ENCODE data around the gene TGFBR2.

TGFBR2 gene

GRCh38 chr3:30586806-30587486, 19.5 kb upstream of the TGFBR2 start:
- FAIRE-seq (no peak), DNase-seq (ENCODE audit: insufficient read length, low spot score) (no peak)
- TF ChIP-seq POLR2A (IDR thresholded peaks at IDR 0.05; ENCODE audit: low read depth, low read length): no peak

GRCh38 chr3:30587904-30588303, 18.5 kb upstream of the TGFBR2 start:
- FAIRE-seq: no peak
- no peak for DNase-seq (ENCODE audit: insufficient read length, low spot score)
- TF ChIP-seq POLR2A (IDR thresholded peaks at IDR 0.05; ENCODE audit: low read depth, low read length): no peak

GRCh38 chr3:30596152-30596551, 10.2 kb upstream of the TGFBR2 start:
- TF ChIP-seq POLR2A (IDR thresholded peaks at IDR 0.05; ENCODE audit: low read depth, low read length): no peak
- no peak for DNase-seq (ENCODE audit: insufficient read length, low spot score)
- FAIRE-seq: no peak

GRCh38 chr3:30597131-30597768, 9.2 kb upstream of the TGFBR2 start:
- FAIRE-seq (peak; percentile 96), DNase-seq (ENCODE audit: insufficient read length, low spot score) (no peak)
- TF ChIP-seq POLR2A (IDR thresholded peaks at IDR 0.05; ENCODE audit: low read depth, low read length): no peak

- no peak for TF ChIP-seq POLR2A (IDR thresholded peaks at IDR 0.05; ENCODE audit: low read depth, low read length)
- FAIRE-seq (no peak), DNase-seq (ENCODE audit: insufficient read length, low spot score) (no peak)
Observed at GRCh38 chr3:30597769-30598134, 8.6 kb upstream of the TGFBR2 start.

- DNase-seq (ENCODE audit: insufficient read length, low spot score) (no peak), FAIRE-seq (no peak)
- TF ChIP-seq POLR2A (IDR thresholded peaks at IDR 0.05; ENCODE audit: low read depth, low read length): no peak
Observed at GRCh38 chr3:30598668-30599545, 7.5 kb upstream of the TGFBR2 start.

- DNase-seq (ENCODE audit: insufficient read length, low spot score): no peak
- FAIRE-seq: no peak
- TF ChIP-seq POLR2A (IDR thresholded peaks at IDR 0.05; ENCODE audit: low read depth, low read length): no peak
Observed at GRCh38 chr3:30600572-30600971, 5.8 kb upstream of the TGFBR2 start.

- FAIRE-seq (peak; percentile 45), DNase-seq (ENCODE audit: insufficient read length, low spot score) (no peak)
- no peak for TF ChIP-seq POLR2A (IDR thresholded peaks at IDR 0.05; ENCODE audit: low read depth, low read length)
Observed at GRCh38 chr3:30602946-30603345, 3.5 kb upstream of the TGFBR2 start.

GRCh38 chr3:30604093-30604492, 2.3 kb upstream of the TGFBR2 start:
- DNase-seq (ENCODE audit: insufficient read length, low spot score) (no peak), FAIRE-seq (no peak)
- no peak for TF ChIP-seq POLR2A (IDR thresholded peaks at IDR 0.05; ENCODE audit: low read depth, low read length)

GRCh38 chr3:30604558-30604957, 1.8 kb upstream of the TGFBR2 start:
- TF ChIP-seq POLR2A (IDR thresholded peaks at IDR 0.05; ENCODE audit: low read depth, low read length): no peak
- no peak for FAIRE-seq
- DNase-seq (ENCODE audit: insufficient read length, low spot score): no peak

- FAIRE-seq (no peak), DNase-seq (ENCODE audit: insufficient read length, low spot score) (no peak)
- TF ChIP-seq POLR2A (IDR thresholded peaks at IDR 0.05; ENCODE audit: low read depth, low read length): no peak
Observed at GRCh38 chr3:30605005-30605404, 1.4 kb upstream of the TGFBR2 start.

- DNase-seq (ENCODE audit: insufficient read length, low spot score): no peak
- TF ChIP-seq POLR2A (IDR thresholded peaks at IDR 0.05; ENCODE audit: low read depth, low read length): no peak
- no peak for FAIRE-seq
Observed at GRCh38 chr3:30605706-30606300, 598 bp upstream of the TGFBR2 start.

- DNase-seq (ENCODE audit: insufficient read length, low spot score): peak; percentile 22
- no peak for FAIRE-seq
Observed at GRCh38 chr3:30607032-30607833, 832 bp downstream of the TGFBR2 start.

More at GRCh38 chr3:30607032-30607833, 832 bp downstream of the TGFBR2 start:
- TF ChIP-seq POLR2A (IDR thresholded peaks at IDR 0.05; ENCODE audit: low read depth, low read length): no peak

Measured in H54 (cell line).